Esophagus muscularis mucosa (tissue), 3 donors: Measurements from ENCODE around the gene GNG4.

Source experiments
- POLR2A ChIP-seq: fragments of 450-650 bp; IDR thresholded peaks from one replicate; pipeline ENCODE4 v1.6.1; 2017; ENCODE audit warnings: antibody characterized with exemption, moderate library complexity, mild to moderate bottlenecking, low read depth
- TF ChIP-seq, protein P1 (sequence below), 3 experiments: fragments of 200-600 bp in 2 of 3; fragments of 450-650 bp in 1 of 3; sonication (generic) in 2 of 3; IDR thresholded peaks; one replicate each; pipeline ENCODE4 v1.5.1; 2017 to 2019; ENCODE audit warnings: antibody characterized with exemption in 3 of 3, mild to moderate bottlenecking in 2 of 3, moderate library complexity in 1 of 3

- TF ChIP-seq, protein P1, sequence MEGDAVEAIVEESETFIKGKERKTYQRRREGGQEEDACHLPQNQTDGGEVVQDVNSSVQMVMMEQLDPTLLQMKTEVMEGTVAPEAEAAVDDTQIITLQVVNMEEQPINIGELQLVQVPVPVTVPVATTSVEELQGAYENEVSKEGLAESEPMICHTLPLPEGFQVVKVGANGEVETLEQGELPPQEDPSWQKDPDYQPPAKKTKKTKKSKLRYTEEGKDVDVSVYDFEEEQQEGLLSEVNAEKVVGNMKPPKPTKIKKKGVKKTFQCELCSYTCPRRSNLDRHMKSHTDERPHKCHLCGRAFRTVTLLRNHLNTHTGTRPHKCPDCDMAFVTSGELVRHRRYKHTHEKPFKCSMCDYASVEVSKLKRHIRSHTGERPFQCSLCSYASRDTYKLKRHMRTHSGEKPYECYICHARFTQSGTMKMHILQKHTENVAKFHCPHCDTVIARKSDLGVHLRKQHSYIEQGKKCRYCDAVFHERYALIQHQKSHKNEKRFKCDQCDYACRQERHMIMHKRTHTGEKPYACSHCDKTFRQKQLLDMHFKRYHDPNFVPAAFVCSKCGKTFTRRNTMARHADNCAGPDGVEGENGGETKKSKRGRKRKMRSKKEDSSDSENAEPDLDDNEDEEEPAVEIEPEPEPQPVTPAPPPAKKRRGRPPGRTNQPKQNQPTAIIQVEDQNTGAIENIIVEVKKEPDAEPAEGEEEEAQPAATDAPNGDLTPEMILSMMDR (IDR thresholded peaks at IDR 0.05), result no peak
- TF ChIP-seq POLR2A, result no peak
Measured at GRCh38 chr1:235614442-235614954, 35.1 kb downstream of the GNG4 start.
